HepG2 (cell line): Measurements from ENCODE around the gene SEPTIN12. TPM values are rescaled to one million over a fixed set of nuclear protein-coding genes. Genes with fewer than 3 reads are reported as not detected.

ENCODE experiments used
- MBD4 ChIP-seq: IDR thresholded peaks from 2 replicates; pipeline ENCODE4 v1.6.1; 2012; ENCODE audit warnings: low read length, inconsistent platforms, borderline replicate concordance
- ZNF17 ChIP-seq: sonication (generic); formaldehyde crosslinking; IDR thresholded peaks from 2 replicates; pipeline ENCODE4 v1.5.0; 2020; ENCODE audit warnings: mild to moderate bottlenecking, missing genetic modification reagents
- ZNF549 ChIP-seq: sonication (generic); formaldehyde crosslinking; IDR thresholded peaks from 2 replicates; pipeline ENCODE4 v1.5.0; 2020; ENCODE audit warnings: missing genetic modification reagents
- ZNF782 ChIP-seq: sonication (generic); formaldehyde crosslinking; IDR thresholded peaks from 2 replicates; pipeline ENCODE4 v1.4.0; 2020; ENCODE audit warnings: missing genetic modification reagents, mild to moderate bottlenecking, borderline replicate concordance
- polyA plus RNA-seq, 8 experiments: library from polyadenylated mRNA; depleted of rRNA in 3 of 8; stranded (reverse) in 7 of 8; unstranded in 1 of 8; fragments of >200 nt; fragmentation: Illumina TruSeq in 4 of 8; extraction: Trizol in 4 of 8; gene quantifications; 2 replicates each; pipeline versions ENCODE4 v1.2.1 to v1.2.3, GENCODE V29; 2011 to 2016; ENCODE audit warnings: low read depth in 4 of 8, missing spikeins in 1 of 8, mixed read lengths in 1 of 8; ENCODE audit not compliant: insufficient read depth in 1 of 8
- total RNA-seq, 5 experiments: library from RNA; depleted of rRNA; stranded (reverse); fragments of >200 nt; fragmentation: Illumina TruSeq; extraction: Trizol; gene quantifications; 2 replicates each; pipeline ENCODE4 v1.2.3, GENCODE V29; 2016; ENCODE audit warnings: low read depth in 1 of 5
- TF ChIP-seq, protein P1 (sequence below): sonication (generic); formaldehyde crosslinking; IDR thresholded peaks from 2 replicates; pipeline ENCODE4 v1.4.0; 2020; ENCODE audit warnings: missing genetic modification reagents
- TF ChIP-seq, protein P2 (sequence below): sonication (generic); formaldehyde crosslinking; IDR thresholded peaks from 2 replicates; pipeline ENCODE4 v1.5.1; 2020; ENCODE audit warnings: mild to moderate bottlenecking, missing genetic modification reagents, borderline replicate concordance
- TF ChIP-seq, protein P3 (sequence below): sonication (generic); formaldehyde crosslinking; IDR thresholded peaks from 2 replicates; pipeline ENCODE4 v1.9.0; 2021; ENCODE audit warnings: missing genetic modification reagents, borderline replicate concordance

Gene SEPTIN12
- total and polyA plus RNA-seq, 2 of the 13 experiments (the other 11 are each of a cell fraction or from before 2014, with no cell fraction given): 0.22 TPM; not detected in 1

DNA sequence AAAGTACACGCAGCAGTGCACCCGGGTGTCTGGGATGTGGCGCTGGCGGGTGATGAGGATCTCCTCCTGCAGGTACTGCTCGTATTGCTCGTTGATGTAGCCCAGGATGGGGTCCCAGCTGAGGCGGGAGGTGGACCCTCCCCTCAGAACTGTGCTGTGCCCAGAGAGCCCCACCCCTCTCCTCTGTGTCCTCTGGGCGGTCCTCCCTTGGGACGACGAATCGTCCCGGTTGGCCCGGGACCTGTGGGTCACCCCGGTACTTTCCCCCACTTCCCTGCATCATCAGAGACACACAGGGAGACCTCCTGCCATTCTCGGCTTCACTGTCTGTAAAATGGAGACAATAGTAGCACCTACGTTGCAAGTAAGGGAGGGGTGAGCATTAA, 4.2 kb downstream of the SEPTIN12 start (continued):
- TF ChIP-seq, protein P1, sequence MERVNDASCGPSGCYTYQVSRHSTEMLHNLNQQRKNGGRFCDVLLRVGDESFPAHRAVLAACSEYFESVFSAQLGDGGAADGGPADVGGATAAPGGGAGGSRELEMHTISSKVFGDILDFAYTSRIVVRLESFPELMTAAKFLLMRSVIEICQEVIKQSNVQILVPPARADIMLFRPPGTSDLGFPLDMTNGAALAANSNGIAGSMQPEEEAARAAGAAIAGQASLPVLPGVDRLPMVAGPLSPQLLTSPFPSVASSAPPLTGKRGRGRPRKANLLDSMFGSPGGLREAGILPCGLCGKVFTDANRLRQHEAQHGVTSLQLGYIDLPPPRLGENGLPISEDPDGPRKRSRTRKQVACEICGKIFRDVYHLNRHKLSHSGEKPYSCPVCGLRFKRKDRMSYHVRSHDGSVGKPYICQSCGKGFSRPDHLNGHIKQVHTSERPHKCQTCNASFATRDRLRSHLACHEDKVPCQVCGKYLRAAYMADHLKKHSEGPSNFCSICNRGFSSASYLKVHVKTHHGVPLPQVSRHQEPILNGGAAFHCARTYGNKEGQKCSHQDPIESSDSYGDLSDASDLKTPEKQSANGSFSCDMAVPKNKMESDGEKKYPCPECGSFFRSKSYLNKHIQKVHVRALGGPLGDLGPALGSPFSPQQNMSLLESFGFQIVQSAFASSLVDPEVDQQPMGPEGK (CRISPR knock-in tag): no peak
- TF ChIP-seq ZNF782 (CRISPR knock-in tag): no peak
- TF ChIP-seq, protein P2, sequence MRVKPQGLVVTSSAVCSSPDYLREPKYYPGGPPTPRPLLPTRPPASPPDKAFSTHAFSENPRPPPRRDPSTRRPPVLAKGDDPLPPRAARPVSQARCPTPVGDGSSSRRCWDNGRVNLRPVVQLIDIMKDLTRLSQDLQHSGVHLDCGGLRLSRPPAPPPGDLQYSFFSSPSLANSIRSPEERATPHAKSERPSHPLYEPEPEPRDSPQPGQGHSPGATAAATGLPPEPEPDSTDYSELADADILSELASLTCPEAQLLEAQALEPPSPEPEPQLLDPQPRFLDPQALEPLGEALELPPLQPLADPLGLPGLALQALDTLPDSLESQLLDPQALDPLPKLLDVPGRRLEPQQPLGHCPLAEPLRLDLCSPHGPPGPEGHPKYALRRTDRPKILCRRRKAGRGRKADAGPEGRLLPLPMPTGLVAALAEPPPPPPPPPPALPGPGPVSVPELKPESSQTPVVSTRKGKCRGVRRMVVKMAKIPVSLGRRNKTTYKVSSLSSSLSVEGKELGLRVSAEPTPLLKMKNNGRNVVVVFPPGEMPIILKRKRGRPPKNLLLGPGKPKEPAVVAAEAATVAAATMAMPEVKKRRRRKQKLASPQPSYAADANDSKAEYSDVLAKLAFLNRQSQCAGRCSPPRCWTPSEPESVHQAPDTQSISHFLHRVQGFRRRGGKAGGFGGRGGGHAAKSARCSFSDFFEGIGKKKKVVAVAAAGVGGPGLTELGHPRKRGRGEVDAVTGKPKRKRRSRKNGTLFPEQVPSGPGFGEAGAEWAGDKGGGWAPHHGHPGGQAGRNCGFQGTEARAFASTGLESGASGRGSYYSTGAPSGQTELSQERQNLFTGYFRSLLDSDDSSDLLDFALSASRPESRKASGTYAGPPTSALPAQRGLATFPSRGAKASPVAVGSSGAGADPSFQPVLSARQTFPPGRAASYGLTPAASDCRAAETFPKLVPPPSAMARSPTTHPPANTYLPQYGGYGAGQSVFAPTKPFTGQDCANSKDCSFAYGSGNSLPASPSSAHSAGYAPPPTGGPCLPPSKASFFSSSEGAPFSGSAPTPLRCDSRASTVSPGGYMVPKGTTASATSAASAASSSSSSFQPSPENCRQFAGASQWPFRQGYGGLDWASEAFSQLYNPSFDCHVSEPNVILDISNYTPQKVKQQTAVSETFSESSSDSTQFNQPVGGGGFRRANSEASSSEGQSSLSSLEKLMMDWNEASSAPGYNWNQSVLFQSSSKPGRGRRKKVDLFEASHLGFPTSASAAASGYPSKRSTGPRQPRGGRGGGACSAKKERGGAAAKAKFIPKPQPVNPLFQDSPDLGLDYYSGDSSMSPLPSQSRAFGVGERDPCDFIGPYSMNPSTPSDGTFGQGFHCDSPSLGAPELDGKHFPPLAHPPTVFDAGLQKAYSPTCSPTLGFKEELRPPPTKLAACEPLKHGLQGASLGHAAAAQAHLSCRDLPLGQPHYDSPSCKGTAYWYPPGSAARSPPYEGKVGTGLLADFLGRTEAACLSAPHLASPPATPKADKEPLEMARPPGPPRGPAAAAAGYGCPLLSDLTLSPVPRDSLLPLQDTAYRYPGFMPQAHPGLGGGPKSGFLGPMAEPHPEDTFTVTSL: no peak
- no peak for TF ChIP-seq MBD4
- TF ChIP-seq ZNF549 (CRISPR knock-in tag): no peak
- TF ChIP-seq, protein P3, sequence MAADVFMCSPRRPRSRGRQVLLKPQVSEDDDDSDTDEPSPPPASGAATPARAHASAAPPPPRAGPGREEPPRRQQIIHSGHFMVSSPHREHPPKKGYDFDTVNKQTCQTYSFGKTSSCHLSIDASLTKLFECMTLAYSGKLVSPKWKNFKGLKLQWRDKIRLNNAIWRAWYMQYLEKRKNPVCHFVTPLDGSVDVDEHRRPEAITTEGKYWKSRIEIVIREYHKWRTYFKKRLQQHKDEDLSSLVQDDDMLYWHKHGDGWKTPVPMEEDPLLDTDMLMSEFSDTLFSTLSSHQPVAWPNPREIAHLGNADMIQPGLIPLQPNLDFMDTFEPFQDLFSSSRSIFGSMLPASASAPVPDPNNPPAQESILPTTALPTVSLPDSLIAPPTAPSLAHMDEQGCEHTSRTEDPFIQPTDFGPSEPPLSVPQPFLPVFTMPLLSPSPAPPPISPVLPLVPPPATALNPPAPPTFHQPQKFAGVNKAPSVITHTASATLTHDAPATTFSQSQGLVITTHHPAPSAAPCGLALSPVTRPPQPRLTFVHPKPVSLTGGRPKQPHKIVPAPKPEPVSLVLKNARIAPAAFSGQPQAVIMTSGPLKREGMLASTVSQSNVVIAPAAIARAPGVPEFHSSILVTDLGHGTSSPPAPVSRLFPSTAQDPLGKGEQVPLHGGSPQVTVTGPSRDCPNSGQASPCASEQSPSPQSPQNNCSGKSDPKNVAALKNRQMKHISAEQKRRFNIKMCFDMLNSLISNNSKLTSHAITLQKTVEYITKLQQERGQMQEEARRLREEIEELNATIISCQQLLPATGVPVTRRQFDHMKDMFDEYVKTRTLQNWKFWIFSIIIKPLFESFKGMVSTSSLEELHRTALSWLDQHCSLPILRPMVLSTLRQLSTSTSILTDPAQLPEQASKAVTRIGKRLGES (CRISPR knock-in tag): no peak
- TF ChIP-seq ZNF17 (CRISPR knock-in tag): no peak
